Ammon's horn (tissue), 1 donor: ENCODE results near the gene DAAM2.

Experiments used
- DNase-seq: peaks from one replicate; pipeline ENCODE4 v3.0.0-alpha.2; 2016; ENCODE audit warnings: low spot score

DAAM2 gene

GRCh38 chr6:39908838-39909583 lies 116.8 kb downstream of the DAAM2 start:
- DNase-seq: no peak

- no peak for DNase-seq
Observed at GRCh38 chr6:39909701-39910100, 117.5 kb downstream of the DAAM2 start.

- DNase-seq: no peak
Observed at GRCh38 chr6:39910164-39910563, 118.0 kb downstream of the DAAM2 start.

GRCh38 chr6:39910744-39911143 lies 118.6 kb downstream of the DAAM2 start:
- no peak for DNase-seq

GRCh38 chr6:39911513-39912125 lies 119.4 kb downstream of the DAAM2 start:
- DNase-seq: no peak

GRCh38 chr6:39912446-39912845 lies 120.3 kb downstream of the DAAM2 start:
- no peak for DNase-seq

GRCh38 chr6:39913391-39913916 lies 121.3 kb downstream of the DAAM2 start:
- DNase-seq: no peak

- DNase-seq: no peak
Observed at GRCh38 chr6:39914239-39914638, 122.1 kb downstream of the DAAM2 start.

GRCh38 chr6:39915866-39916265 lies 123.7 kb downstream of the DAAM2 start:
- DNase-seq: no peak

GRCh38 chr6:39917329-39917728 lies 125.2 kb downstream of the DAAM2 start:
- DNase-seq: no peak

GRCh38 chr6:39917981-39918380 lies 125.8 kb downstream of the DAAM2 start:
- no peak for DNase-seq

GRCh38 chr6:39918831-39919230 lies 126.7 kb downstream of the DAAM2 start:
- no peak for DNase-seq

- no peak for DNase-seq
Observed at GRCh38 chr6:39920157-39920556, 128.0 kb downstream of the DAAM2 start.

- DNase-seq: no peak
Observed at GRCh38 chr6:39922821-39923220, 130.6 kb downstream of the DAAM2 start.

GRCh38 chr6:39923394-39923793 lies 131.2 kb downstream of the DAAM2 start:
- DNase-seq: peak; percentile 59

- no peak for DNase-seq
Observed at GRCh38 chr6:39923861-39924260, 131.7 kb downstream of the DAAM2 start.

GRCh38 chr6:39924283-39924682 lies 132.1 kb downstream of the DAAM2 start:
- DNase-seq: no peak

- no peak for DNase-seq
Observed at GRCh38 chr6:39925191-39925930, 133.2 kb downstream of the DAAM2 start.

GRCh38 chr6:39925931-39926290 lies 133.7 kb downstream of the DAAM2 start:
- DNase-seq: no peak

GRCh38 chr6:39926668-39927067 lies 134.5 kb downstream of the DAAM2 start:
- DNase-seq: no peak

- no peak for DNase-seq
Observed at GRCh38 chr6:39927159-39927558, 135.0 kb downstream of the DAAM2 start.

GRCh38 chr6:39929039-39929732 lies 137.0 kb downstream of the DAAM2 start:
- no peak for DNase-seq
